ENCODE measurements around the gene SBSN. TPM values are rescaled to one million over a fixed set of nuclear protein-coding genes. Genes with fewer than 3 reads are reported as not detected.

SBSN gene
- total and polyA plus RNA-seq, 2 experiments from 2014 or later: 0.19 TPM; not detected in 1

DNA sequence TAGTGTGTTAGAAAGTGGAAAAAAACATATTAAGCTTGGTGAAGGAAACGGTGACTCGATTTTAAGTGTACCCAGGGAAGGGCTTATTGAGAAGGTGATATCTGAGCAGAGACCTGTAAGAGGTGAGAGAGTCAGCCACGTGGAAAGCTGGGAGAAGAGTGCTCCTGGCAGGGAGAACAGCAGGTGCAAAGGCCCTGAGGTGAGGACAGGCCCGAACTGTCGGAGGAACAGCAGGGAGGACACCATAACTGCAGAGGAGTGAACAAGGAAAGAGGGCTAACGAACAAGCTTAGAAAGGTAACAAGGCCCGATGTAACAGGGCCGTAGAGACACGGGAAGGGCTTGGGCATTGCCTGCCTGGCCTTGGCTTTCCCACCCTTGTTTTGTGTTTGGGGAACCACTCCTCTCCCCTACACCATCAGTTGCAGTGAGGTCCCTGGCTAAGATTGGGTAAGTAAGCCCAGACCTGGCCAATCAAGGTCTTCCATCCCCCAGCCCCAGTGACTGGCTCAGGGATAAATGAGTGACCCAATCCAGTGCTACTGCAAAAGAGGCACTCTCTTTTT, 28.0 kb upstream of the SBSN start:
- H3K27ac ChIP-seq: no peak overlapping the region
- no peak overlapping the region for H2AFZ ChIP-seq
- no peaks in the 10 kb centered on the region for H3K9me3 ChIP-seq (ENCODE audit: low read depth)
- peaks cover 3% of the 10 kb centered on the region for H3K4me1 ChIP-seq (ENCODE audit: insufficient read depth)
- no peaks in the 10 kb centered on the region for H4K20me1 ChIP-seq (ENCODE audit: insufficient read depth, poor library complexity, severe bottlenecking)
- WGBS (ENCODE audit: low lambda C conversion rate, missing lambda C conversion rate): 87% methylated on average over 9 of the region's 9 CpGs
- no peaks in the 10 kb centered on the region for H3K79me2 ChIP-seq
- peaks cover 13% of the 10 kb centered on the region for H3K27me3 ChIP-seq
- no peaks in the 10 kb centered on the region for H3K9me2 ChIP-seq (replicated peaks; ENCODE audit: insufficient read depth)
- DNase-seq (ENCODE audit: low spot score): no peak
- TF ChIP-seq EZH2 (IDR thresholded peaks at IDR 0.05; ENCODE audit: borderline replicate concordance) (no peak), EZH2phosphoT487 (IDR thresholded peaks at IDR 0.05; ENCODE audit: low read depth, severe bottlenecking, unreplicated experiment) (no peak)
- TF ChIP-seq, protein P1, sequence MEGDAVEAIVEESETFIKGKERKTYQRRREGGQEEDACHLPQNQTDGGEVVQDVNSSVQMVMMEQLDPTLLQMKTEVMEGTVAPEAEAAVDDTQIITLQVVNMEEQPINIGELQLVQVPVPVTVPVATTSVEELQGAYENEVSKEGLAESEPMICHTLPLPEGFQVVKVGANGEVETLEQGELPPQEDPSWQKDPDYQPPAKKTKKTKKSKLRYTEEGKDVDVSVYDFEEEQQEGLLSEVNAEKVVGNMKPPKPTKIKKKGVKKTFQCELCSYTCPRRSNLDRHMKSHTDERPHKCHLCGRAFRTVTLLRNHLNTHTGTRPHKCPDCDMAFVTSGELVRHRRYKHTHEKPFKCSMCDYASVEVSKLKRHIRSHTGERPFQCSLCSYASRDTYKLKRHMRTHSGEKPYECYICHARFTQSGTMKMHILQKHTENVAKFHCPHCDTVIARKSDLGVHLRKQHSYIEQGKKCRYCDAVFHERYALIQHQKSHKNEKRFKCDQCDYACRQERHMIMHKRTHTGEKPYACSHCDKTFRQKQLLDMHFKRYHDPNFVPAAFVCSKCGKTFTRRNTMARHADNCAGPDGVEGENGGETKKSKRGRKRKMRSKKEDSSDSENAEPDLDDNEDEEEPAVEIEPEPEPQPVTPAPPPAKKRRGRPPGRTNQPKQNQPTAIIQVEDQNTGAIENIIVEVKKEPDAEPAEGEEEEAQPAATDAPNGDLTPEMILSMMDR (IDR thresholded peaks at IDR 0.05; ENCODE audit: poor library complexity): no peak
- no peak overlapping the region for H3K4me3 ChIP-seq
- no peaks in the 10 kb centered on the region for H3K36me3 ChIP-seq (replicated peaks; ENCODE audit: insufficient read depth, low read depth)
- H3K4me2 ChIP-seq: no peak overlapping the region

DNA sequence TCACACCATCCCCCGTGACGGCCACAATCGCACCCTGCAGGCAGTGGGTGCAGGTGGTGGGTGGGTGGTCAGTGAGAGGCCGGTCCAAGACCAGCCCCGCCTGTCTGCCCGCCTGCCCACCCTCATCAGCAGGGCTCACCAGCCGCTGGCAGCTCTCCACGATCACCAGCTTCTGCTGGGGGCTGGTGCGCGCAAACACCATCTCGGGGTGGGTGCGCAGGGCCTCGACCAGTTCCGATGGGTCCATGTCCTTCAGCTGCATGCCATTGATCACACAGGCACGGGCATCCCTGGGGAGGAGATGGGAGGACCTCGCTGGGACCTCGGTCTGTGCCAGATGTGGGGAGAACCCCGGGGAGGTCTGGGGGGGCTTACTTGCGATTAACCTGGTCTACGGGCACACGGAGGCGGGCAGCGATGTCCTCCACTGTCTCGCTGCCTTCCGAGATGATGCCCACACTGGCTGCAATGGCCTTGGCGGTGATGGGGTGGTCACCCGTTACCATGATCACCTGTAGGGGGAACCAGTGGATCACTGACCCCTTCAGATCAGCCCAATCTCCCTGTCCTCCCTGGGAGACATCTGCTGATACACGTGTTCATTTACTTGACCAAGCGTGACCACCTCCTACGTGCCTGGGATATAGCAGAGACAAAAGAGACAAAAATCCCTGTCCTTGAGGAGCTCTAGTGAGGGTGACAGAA, 27.3 kb upstream of the SBSN start:
- Histone ChIP-seq H4K20me1 (ENCODE audit: insufficient read depth, poor library complexity, severe bottlenecking) (no peaks in the 10 kb centered on the region), H3K9me3 (ENCODE audit: low read depth) (no peaks in the 10 kb centered on the region), H3K36me3 (replicated peaks; ENCODE audit: insufficient read depth, low read depth) (no peaks in the 10 kb centered on the region), H3K4me3 (no peak overlapping the region), H3K27ac (no peak overlapping the region), H3K27me3 (peaks cover 13% of the 10 kb centered on the region), H3K4me1 (ENCODE audit: insufficient read depth) (peaks cover 3% of the 10 kb centered on the region), H3K79me2 (no peaks in the 10 kb centered on the region), H2AFZ (no peak overlapping the region), H3K4me2 (no peak overlapping the region), H3K9me2 (replicated peaks; ENCODE audit: insufficient read depth) (no peaks in the 10 kb centered on the region)
- DNase-seq (ENCODE audit: low spot score): no peak
- WGBS (ENCODE audit: low lambda C conversion rate, missing lambda C conversion rate): 68% methylated on average over 30 of the region's 30 CpGs
- TF ChIP-seq EZH2 (IDR thresholded peaks at IDR 0.05; ENCODE audit: borderline replicate concordance) (no peak), EZH2phosphoT487 (IDR thresholded peaks at IDR 0.05; ENCODE audit: low read depth, severe bottlenecking, unreplicated experiment) (no peak)
- TF ChIP-seq, protein P1 (IDR thresholded peaks at IDR 0.05; ENCODE audit: poor library complexity): no peak

DNA sequence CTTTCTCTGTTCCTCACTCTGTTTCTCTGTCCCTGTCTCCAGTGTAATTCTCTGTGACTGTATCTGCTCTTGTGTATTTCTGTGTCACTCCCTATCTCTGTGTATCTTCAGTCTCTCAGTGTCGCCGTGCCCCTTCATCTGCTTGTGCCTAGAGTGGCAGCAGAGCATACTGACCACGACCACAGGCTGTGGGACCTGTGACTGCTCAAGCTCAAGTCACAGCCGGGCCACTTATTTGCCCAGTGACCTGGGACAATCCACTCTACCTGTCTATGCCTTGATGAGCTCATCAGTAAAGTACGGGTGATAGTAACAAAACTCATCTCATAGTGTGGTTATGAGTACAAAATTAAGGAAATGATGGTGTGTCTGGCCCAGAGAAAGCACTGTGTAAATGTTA, 26.0 kb upstream of the SBSN start:
- Histone ChIP-seq H3K4me2 (no peak overlapping the region), H3K27ac (no peak overlapping the region), H3K4me3 (no peak overlapping the region), H3K9me3 (ENCODE audit: low read depth) (no peaks in the 10 kb centered on the region), H3K9me2 (replicated peaks; ENCODE audit: insufficient read depth) (no peaks in the 10 kb centered on the region), H3K4me1 (ENCODE audit: insufficient read depth) (peaks cover 3% of the 10 kb centered on the region), H4K20me1 (ENCODE audit: insufficient read depth, poor library complexity, severe bottlenecking) (no peaks in the 10 kb centered on the region), H2AFZ (no peak overlapping the region), H3K27me3 (peaks cover 9% of the 10 kb centered on the region), H3K36me3 (replicated peaks; ENCODE audit: insufficient read depth, low read depth) (no peaks in the 10 kb centered on the region), H3K79me2 (no peaks in the 10 kb centered on the region)
- DNase-seq (ENCODE audit: low spot score): no peak
- TF ChIP-seq EZH2 (IDR thresholded peaks at IDR 0.05; ENCODE audit: borderline replicate concordance) (no peak), EZH2phosphoT487 (IDR thresholded peaks at IDR 0.05; ENCODE audit: low read depth, severe bottlenecking, unreplicated experiment) (no peak)
- TF ChIP-seq, protein P1 (IDR thresholded peaks at IDR 0.05; ENCODE audit: poor library complexity): no peak
- 78% methylated on average over 5 of the region's 5 CpGs for WGBS (ENCODE audit: low lambda C conversion rate, missing lambda C conversion rate)

Data from hepatocyte (in vitro differentiated cells).